Measurements from ENCODE around the gene CIBAR2. TPM values are rescaled to one million over a fixed set of nuclear protein-coding genes. Genes with fewer than 3 reads are reported as not detected.

The CIBAR2 gene
- total and polyA plus RNA-seq, 2 experiments from 2014 or later, result not detected

GRCh38 chr16:85156440-85156839 is 44.2 kb upstream of the CIBAR2 start:
- Histone ChIP-seq H3K9me2 (ENCODE audit: insufficient read depth) (peaks cover 4% of the 10 kb centered on the region; the same call in 1 of the 2 replicates), H3K4me1 (ENCODE audit: insufficient read depth) (peaks cover 17% of the 10 kb centered on the region), H3K79me2 (replicated peaks; ENCODE audit: insufficient read depth) (no peaks in the 10 kb centered on the region), H4K20me1 (replicated peaks; ENCODE audit: insufficient read depth) (no peaks in the 10 kb centered on the region), H3K27me3 (ENCODE audit: insufficient read depth) (no peaks in the 10 kb centered on the region), H3K36me3 (ENCODE audit: insufficient read depth) (no peaks in the 10 kb centered on the region), H3K4me3 (no peak overlapping the region), H3K27ac (ENCODE audit: low read depth) (no peak overlapping the region), H3F3A (replicated peaks; ENCODE audit: low read depth) (no peaks in the 10 kb centered on the region), H2AFZ (no peak overlapping the region), H3K4me2 (no peak overlapping the region)
- no peak overlapping the region for H3K27ac Mint-ChIP-seq
- H3K36me3 Mint-ChIP-seq (ENCODE audit: low read depth), result no peaks in the 10 kb centered on the region; the same call in 2 of the 3 replicates
- DNase-seq (ENCODE audit: low spot score), result no peak
- no peak for ATAC-seq
- peaks cover 31% of the 10 kb centered on the region for H3K4me1 Mint-ChIP-seq
- no peaks in the 10 kb centered on the region; the same call in 2 of the 3 replicates for H3K9me3 Mint-ChIP-seq
- no peak for TF ChIP-seq ZNF114 (CRISPR knock-in tag; IDR thresholded peaks at IDR 0.05)
- no peak for TF ChIP-seq CREB1 (CRISPR knock-in tag; IDR thresholded peaks at IDR 0.05; ENCODE audit: low read depth)
- no peak for TF ChIP-seq CTCF (conservative IDR thresholded peaks at IDR 0.05; ENCODE audit: low read depth in 2 of 2)
- TF ChIP-seq ETS1 (IDR thresholded peaks at IDR 0.05), result no peak
- no peak for TF ChIP-seq POLR2AphosphoS5 (IDR thresholded peaks at IDR 0.05; ENCODE audit: low read depth)
- TF ChIP-seq STAT1 (IDR thresholded peaks at IDR 0.05; ENCODE audit: unreplicated experiment), result no peak
- TF ChIP-seq JUNB (IDR thresholded peaks at IDR 0.05; ENCODE audit: unreplicated experiment), result no peak
- H3K4me3 Mint-ChIP-seq, result no peak overlapping the region
- peaks cover 12% of the 10 kb centered on the region for H3K27me3 Mint-ChIP-seq (ENCODE audit: insufficient read depth, low read depth, poor library complexity)

- peaks cover 7% of the 10 kb centered on the region for H3K4me1 ChIP-seq (ENCODE audit: insufficient read depth)
- Mint-ChIP-seq H3K9me3 (peaks cover 3% of the 10 kb centered on the region), H3K27me3 (ENCODE audit: insufficient read depth, low read depth, poor library complexity) (peaks cover 16% of the 10 kb centered on the region), H3K4me3 (no peak overlapping the region), H3K36me3 (ENCODE audit: low read depth) (no peaks in the 10 kb centered on the region; the same call in 2 of the 3 replicates), H3K27ac (no peak overlapping the region), H3K4me1 (peaks cover 16% of the 10 kb centered on the region)
- H3K4me2 ChIP-seq, result no peak overlapping the region
- no peak overlapping the region for H2AFZ ChIP-seq
- no peaks in the 10 kb centered on the region for H3K27me3 ChIP-seq (ENCODE audit: insufficient read depth)
- no peaks in the 10 kb centered on the region for H3F3A ChIP-seq (replicated peaks; ENCODE audit: low read depth)
- no peaks in the 10 kb centered on the region for H3K36me3 ChIP-seq (ENCODE audit: insufficient read depth)
- no peak overlapping the region for H3K27ac ChIP-seq (ENCODE audit: low read depth)
- no peak for DNase-seq (ENCODE audit: low spot score)
- peaks cover 4% of the 10 kb centered on the region; the same call in 1 of the 2 replicates for H3K9me2 ChIP-seq (ENCODE audit: insufficient read depth)
- no peak for ATAC-seq
- H3K4me3 ChIP-seq, result no peak overlapping the region
- TF ChIP-seq EZH2 (IDR thresholded peaks at IDR 0.05; ENCODE audit: low read depth, unreplicated experiment) (no peak), REST (IDR thresholded peaks at IDR 0.05; ENCODE audit: unreplicated experiment) (no peak), ETS1 (IDR thresholded peaks at IDR 0.05) (no peak)
- H4K20me1 ChIP-seq (replicated peaks; ENCODE audit: insufficient read depth), result no peaks in the 10 kb centered on the region
- H3K79me2 ChIP-seq (replicated peaks; ENCODE audit: insufficient read depth), result no peaks in the 10 kb centered on the region
These were observed 41.4 kb upstream of the CIBAR2 start for GRCh38 chr16:85153656-85154091.
